Rectal smooth muscle tissue (tissue), 1 donor: ENCODE measurements around the gene PODN.

Experiments
- H3K27ac ChIP-seq: one replicate; pipeline ENCODE4 v1.7.0; 2013; ENCODE audit warnings: low read depth, low read length, inconsistent platforms
- H3K27me3 ChIP-seq: one replicate; pipeline ENCODE4 v1.7.0; 2013; ENCODE audit warnings: low read length; ENCODE audit not compliant: control insufficient read depth, insufficient read depth
- H3K36me3 ChIP-seq: one replicate; pipeline ENCODE4 v1.7.0; 2013; ENCODE audit warnings: low read length; ENCODE audit not compliant: control insufficient read depth, insufficient read depth
- H3K4me1 ChIP-seq: one replicate; pipeline ENCODE4 v1.7.0; 2013; ENCODE audit warnings: low read length; ENCODE audit not compliant: control insufficient read depth, insufficient read depth
- H3K4me3 ChIP-seq: one replicate; pipeline ENCODE4 v1.7.0; 2013; ENCODE audit warnings: low read length
- H3K9ac ChIP-seq: one replicate; pipeline ENCODE4 v1.7.0; 2013; ENCODE audit warnings: low read length

The PODN gene

DNA sequence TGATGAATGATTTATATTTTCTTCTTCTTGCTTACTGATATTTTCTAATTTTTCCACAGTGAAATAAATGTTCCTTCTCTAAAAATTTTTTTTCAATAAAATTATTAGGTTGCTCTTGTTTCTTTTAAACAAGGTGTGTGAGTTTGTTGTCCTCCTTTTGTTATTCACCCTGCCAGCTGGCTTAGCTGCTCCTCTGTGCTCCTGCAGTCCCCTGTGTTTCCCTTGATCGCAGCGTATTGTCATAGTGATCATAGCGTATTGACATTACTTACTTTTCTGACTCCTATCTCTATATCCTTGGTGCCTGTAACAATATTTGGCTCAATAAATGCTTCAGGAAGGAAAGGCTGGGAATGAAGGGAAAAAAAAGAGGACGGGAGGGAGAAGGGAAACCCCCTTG, 24.9 kb upstream of the PODN start:
- Histone ChIP-seq H3K4me3 (no peak overlapping the region), H3K27me3 (no peaks in the 10 kb centered on the region), H3K9ac (no peak overlapping the region), H3K27ac (no peak overlapping the region), H3K36me3 (peaks cover 17% of the 10 kb centered on the region), H3K4me1 (no peaks in the 10 kb centered on the region)

- no peaks in the 10 kb centered on the region for H3K4me1 ChIP-seq
- no peak overlapping the region for H3K4me3 ChIP-seq
- H3K27me3 ChIP-seq = no peaks in the 10 kb centered on the region
- H3K36me3 ChIP-seq = peaks cover 13% of the 10 kb centered on the region
- H3K27ac ChIP-seq = no peak overlapping the region
- no peak overlapping the region for H3K9ac ChIP-seq
These were observed 23.4 kb upstream of the PODN start for GRCh38 chr1:53038566-53038965.

DNA sequence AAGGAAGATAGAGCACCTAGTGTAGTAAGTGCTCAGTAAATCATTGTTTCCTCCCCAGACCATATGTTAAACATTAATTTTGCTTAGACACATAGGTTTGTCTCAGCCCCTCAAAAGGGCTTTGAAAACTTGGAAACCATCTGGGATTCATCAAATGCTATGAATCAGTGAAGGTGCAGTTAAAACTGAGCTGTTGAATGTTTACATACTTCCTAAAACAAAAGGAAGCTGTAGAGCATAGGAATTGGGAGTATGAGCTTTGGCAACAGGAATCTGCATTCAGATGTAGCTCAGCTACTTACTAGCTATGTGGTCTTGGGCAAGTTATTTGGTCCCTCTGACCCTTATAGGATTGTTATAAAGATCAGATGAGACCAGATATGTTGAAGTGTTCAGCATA, 18.7 kb upstream of the PODN start:
- H3K36me3 ChIP-seq = peaks cover 16% of the 10 kb centered on the region
- H3K9ac ChIP-seq = no peak overlapping the region
- H3K27ac ChIP-seq = no peak overlapping the region
- H3K4me1 ChIP-seq = peaks cover 12% of the 10 kb centered on the region
- H3K4me3 ChIP-seq = no peak overlapping the region
- no peaks in the 10 kb centered on the region for H3K27me3 ChIP-seq

GRCh38 chr1:53044926-53045325, 17.1 kb upstream of the PODN start:
- peaks cover 25% of the 10 kb centered on the region for H3K4me1 ChIP-seq
- no peaks in the 10 kb centered on the region for H3K27me3 ChIP-seq
- no peak overlapping the region for H3K9ac ChIP-seq
- no peak overlapping the region for H3K27ac ChIP-seq
- no peak overlapping the region for H3K4me3 ChIP-seq
- H3K36me3 ChIP-seq = peaks cover 9% of the 10 kb centered on the region

DNA sequence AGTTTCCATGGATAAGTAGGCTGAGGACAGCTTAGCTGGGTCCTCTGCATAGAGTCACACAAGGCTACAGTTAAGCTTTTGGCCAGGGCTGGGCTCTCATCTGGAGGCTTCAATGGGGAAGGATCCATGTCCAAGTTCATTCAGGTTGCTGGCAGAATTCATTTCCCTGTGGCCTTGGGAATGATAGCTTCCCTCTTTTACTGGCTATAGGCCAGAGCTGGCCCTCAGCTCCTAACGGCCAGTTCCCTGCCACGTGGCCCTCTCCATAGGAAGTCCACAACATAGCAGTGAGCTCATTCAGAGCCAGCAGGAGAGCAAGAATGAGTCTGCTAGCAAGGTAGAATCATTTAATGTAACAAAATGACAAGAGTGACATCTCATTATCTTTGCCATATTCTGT, 15.1 kb upstream of the PODN start:
- H3K36me3 ChIP-seq = peaks cover 12% of the 10 kb centered on the region
- H3K27me3 ChIP-seq = no peaks in the 10 kb centered on the region
- H3K4me3 ChIP-seq = no peak overlapping the region
- no peak overlapping the region for H3K27ac ChIP-seq
- peaks cover 27% of the 10 kb centered on the region for H3K4me1 ChIP-seq
- H3K9ac ChIP-seq = no peak overlapping the region

DNA sequence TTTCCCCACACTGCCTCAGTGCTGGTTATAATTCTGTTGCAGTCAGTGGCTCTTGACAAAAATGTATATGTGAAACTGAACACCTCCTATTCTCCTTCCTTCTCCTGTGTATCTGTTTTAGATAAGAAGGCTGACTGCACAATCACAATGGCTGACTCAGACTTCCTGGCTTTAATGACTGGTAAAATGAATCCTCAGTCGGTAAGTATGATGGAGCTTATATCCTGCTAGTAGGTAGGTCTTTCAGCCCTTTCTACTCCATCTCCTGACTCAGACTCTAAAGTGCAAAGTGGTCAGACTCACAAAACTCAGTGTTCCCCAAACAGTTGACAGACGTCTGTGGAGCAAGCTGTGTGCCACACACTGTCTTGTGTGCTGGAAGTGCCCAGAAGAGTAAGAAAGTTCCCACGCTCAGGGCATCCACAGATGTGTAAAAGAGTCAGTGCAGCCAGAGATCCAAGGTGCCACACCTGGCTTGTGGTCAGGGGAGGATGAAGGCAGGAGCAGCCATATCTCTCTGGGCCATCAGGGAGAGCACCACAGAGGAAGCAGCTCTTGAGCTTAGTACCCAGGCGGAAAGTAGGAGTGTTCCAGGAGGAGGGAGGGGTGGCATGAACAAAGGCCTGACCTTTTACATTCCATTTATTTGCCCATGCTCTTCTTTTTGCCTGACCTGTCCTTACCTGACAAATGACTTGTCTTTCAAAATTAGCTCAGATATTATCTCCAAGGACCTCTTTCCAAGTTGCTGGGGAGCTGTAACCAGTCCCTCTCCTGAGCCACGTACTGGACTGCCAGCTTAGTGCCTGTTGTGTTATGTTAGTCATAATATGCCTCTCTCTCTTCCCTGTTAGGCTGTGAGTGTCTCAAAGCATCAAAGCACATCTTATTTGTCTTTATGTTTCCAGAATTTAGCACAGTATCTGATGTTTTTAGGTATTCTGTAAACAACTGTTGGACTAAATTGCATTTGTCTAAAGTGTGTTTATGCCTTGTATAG, 14.0 kb upstream of the PODN start:
- Histone ChIP-seq H3K9ac (no peak overlapping the region), H3K27me3 (no peaks in the 10 kb centered on the region), H3K4me3 (no peak overlapping the region), H3K27ac (no peak overlapping the region), H3K36me3 (peaks cover 12% of the 10 kb centered on the region), H3K4me1 (peaks cover 27% of the 10 kb centered on the region)

DNA sequence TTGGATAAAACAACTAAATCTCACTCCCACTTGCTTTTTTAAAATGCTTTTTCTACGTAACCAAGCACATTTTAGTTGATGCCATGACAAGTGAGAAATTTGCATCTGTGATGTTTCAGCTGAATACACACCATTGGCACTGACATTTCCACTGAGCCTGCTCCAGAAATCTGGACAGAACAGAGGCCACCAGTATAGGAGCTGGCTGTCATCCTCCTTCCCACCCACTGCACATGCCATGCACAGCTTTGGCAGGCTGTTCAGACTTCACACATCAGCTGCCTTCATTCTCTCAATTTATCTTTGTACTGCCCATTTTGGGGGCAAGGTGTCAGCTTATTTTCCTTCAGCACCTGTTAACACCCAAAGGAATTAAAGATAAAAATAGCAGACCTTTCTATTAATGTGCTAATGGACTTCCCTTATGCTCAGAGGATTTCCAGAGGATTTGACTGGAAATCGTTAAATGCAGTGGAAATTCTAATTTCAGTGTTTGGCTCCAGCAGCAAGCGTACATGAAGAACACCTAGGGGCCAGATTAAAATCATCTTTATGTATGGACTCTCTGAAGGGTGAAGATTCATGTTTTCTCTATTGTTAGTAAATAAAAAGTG, 12.9 kb upstream of the PODN start:
- Histone ChIP-seq H3K9ac (no peak overlapping the region), H3K36me3 (peaks cover 12% of the 10 kb centered on the region), H3K27ac (no peak overlapping the region), H3K27me3 (no peaks in the 10 kb centered on the region), H3K4me1 (peaks cover 27% of the 10 kb centered on the region), H3K4me3 (no peak overlapping the region)

DNA sequence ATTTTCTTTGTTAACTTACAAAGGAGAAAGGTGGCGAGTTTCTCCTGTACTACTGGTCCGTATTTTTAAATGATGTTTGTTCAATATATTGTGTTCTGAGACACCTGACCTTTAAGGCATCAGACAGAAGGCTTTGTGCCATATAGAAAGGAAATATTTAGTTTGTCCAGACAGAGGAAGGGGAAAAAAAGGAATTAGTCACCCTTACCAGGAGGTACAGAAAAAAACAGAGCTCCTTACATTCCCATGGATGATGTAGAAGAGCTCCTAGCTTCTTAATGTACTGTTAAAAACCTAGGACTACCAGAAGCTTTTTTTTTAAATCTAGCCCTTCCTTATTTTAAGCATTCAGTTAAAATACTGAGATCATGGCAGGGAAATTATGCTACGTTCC, 12.4 kb upstream of the PODN start:
- Histone ChIP-seq H3K4me3 (no peak overlapping the region), H3K9ac (no peak overlapping the region), H3K4me1 (peaks cover 27% of the 10 kb centered on the region), H3K27me3 (no peaks in the 10 kb centered on the region), H3K36me3 (peaks cover 12% of the 10 kb centered on the region), H3K27ac (no peak overlapping the region)

DNA sequence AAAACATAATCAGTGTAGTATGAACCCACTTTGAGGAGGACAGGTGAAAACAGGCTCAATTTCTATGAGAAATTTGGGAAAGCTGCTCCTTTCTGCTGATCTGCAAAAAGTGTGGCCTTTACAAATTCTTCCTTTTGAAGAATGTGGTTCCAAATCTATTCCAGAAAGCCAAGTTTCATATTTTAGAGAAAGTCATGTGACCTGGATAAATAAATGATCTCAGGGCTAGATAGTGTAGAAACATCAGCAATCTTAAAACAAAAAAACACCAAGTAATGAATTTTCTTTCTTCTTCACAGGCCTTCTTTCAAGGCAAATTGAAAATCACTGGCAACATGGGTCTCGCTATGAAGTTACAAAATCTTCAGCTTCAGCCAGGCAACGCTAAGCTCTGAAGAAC, 11.7 kb upstream of the PODN start:
- Histone ChIP-seq H3K4me1 (peaks cover 27% of the 10 kb centered on the region), H3K27me3 (no peaks in the 10 kb centered on the region), H3K9ac (no peak overlapping the region), H3K27ac (no peak overlapping the region), H3K4me3 (no peak overlapping the region), H3K36me3 (peaks cover 12% of the 10 kb centered on the region)

DNA sequence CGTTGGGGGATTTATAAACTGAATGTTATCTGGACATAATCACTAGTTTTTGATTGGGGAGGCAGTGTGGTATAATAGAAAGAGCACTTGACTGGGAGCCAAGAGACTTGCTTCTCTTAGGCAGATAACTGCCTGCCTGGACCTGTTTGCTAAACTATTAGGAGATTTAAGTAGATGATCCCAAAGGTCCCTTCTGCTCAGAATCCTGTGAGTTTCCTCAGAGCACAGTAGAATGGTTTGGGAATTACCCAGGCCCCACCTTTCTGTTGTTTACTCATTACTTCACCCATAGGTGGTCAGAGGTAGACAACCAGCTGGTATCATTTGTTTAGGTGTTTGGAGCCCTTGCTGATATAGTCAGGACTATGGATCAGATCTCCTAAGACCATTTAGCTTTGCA, 10.3 kb upstream of the PODN start:
- Histone ChIP-seq H3K4me3 (no peak overlapping the region), H3K27ac (no peak overlapping the region), H3K4me1 (peaks cover 26% of the 10 kb centered on the region), H3K27me3 (no peaks in the 10 kb centered on the region), H3K9ac (no peak overlapping the region), H3K36me3 (peaks cover 12% of the 10 kb centered on the region)

- Histone ChIP-seq H3K36me3 (no peaks in the 10 kb centered on the region), H3K27me3 (peaks cover 4% of the 10 kb centered on the region), H3K27ac (no peak overlapping the region), H3K4me3 (no peak overlapping the region), H3K9ac (no peak overlapping the region), H3K4me1 (peaks cover 10% of the 10 kb centered on the region)
These were observed 4.9 kb upstream of the PODN start for GRCh38 chr1:53057127-53057526.

DNA sequence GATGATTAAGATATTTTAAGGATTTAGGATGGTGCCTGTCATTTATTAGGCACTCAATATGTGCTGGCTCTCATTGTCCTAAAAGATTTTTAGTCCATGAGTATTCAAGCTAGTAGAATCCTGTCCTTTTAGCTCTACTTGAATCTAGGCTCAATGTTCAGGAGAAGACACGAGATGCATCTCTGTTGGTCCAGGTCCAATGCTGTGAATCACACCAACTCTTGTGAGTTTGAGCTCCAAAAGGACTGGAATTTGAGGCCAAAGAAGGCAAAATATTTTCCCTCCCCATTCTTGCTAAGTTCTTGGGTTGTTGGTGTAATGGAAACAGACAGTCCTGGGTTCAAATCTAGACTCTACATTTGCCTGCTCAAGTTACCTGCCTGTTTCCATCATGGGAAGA, 1.4 kb upstream of the PODN start:
- H3K36me3 ChIP-seq = no peaks in the 10 kb centered on the region
- no peak overlapping the region for H3K4me3 ChIP-seq
- H3K27ac ChIP-seq = no peak overlapping the region
- peaks cover 4% of the 10 kb centered on the region for H3K27me3 ChIP-seq
- H3K4me1 ChIP-seq = peaks cover 10% of the 10 kb centered on the region
- H3K9ac ChIP-seq = no peak overlapping the region
